NCI-H510A treated with DMSO at 0.1 percent for 48 hours (cell line): Measurements from ENCODE around the gene COL18A1.
"Not testable (repeated sequence)": the region's sequence is repeated elsewhere in the genome, so short reads cannot be mapped to it uniquely, and the experiment has no call there.

Experiments
- DNase-seq: peaks from one replicate; lab custom pipeline; 2025; lab: John Stamatoyannopoulos, UW

COL18A1 gene

GRCh38 chr21:45404730-45405270, at the start of gene COL18A1:
Gene COL18A1, plus strand, starts transcription at chr21:45405165. Its CDS starts 66 bp downstream, at chr21:45405231.
- DNase-seq = no peak

GRCh38 chr21:45355573-45355972, 49.4 kb upstream of the COL18A1 start:
- DNase-seq = no peak

GRCh38 chr21:45356251-45356650, 48.7 kb upstream of the COL18A1 start:
- no peak for DNase-seq

- DNase-seq = no peak
Observed at GRCh38 chr21:45356653-45357435, 48.1 kb upstream of the COL18A1 start.

GRCh38 chr21:45357436-45358260, 47.3 kb upstream of the COL18A1 start:
- DNase-seq = no peak

- DNase-seq = no peak
Observed at GRCh38 chr21:45358261-45358670, 46.7 kb upstream of the COL18A1 start.

- no peak for DNase-seq
Observed at GRCh38 chr21:45358711-45359310, 46.2 kb upstream of the COL18A1 start.

GRCh38 chr21:45359451-45360217, 45.3 kb upstream of the COL18A1 start:
- no peak for DNase-seq

GRCh38 chr21:45361033-45361997, 43.6 kb upstream of the COL18A1 start:
- no peak for DNase-seq

- no peak for DNase-seq
Observed at GRCh38 chr21:45362077-45362747, 42.8 kb upstream of the COL18A1 start.

- DNase-seq = no peak
Observed at GRCh38 chr21:45362748-45363145, 42.2 kb upstream of the COL18A1 start.

- DNase-seq = not testable (repeated sequence)
Observed at GRCh38 chr21:45363272-45363671, 41.7 kb upstream of the COL18A1 start.

- no peak for DNase-seq
Observed at GRCh38 chr21:45363921-45364467, 41.0 kb upstream of the COL18A1 start.

GRCh38 chr21:45364468-45365185, 40.3 kb upstream of the COL18A1 start:
- DNase-seq = no peak

GRCh38 chr21:45365186-45365607, 39.8 kb upstream of the COL18A1 start:
- DNase-seq = no peak

GRCh38 chr21:45365608-45366241, 39.2 kb upstream of the COL18A1 start:
- DNase-seq = no peak

- no peak for DNase-seq
Observed at GRCh38 chr21:45366476-45366875, 38.5 kb upstream of the COL18A1 start.

- no peak for DNase-seq
Observed at GRCh38 chr21:45366931-45367401, 38.0 kb upstream of the COL18A1 start.
